GM23248 (cell line): ENCODE data around the gene CCDC171.

ENCODE experiments used
- EZH2 ChIP-seq: fragments of 200-600 bp; sonication (generic); IDR thresholded peaks from 2 replicates; pipeline ENCODE4 v1.6.1; 2018; ENCODE audit warnings: antibody characterized with exemption, mild to moderate bottlenecking; ENCODE audit not compliant: insufficient read depth, poor library complexity, severe bottlenecking
- EZH2phosphoT487 ChIP-seq: fragments of 200-600 bp; sonication (generic); IDR thresholded peaks from 2 replicates; pipeline ENCODE4 v1.6.1; 2018; ENCODE audit warnings: antibody characterized with exemption, moderate library complexity, mild to moderate bottlenecking, low read depth; ENCODE audit not compliant: insufficient read depth

- TF ChIP-seq EZH2phosphoT487, result no peak
- no peak for TF ChIP-seq EZH2
Observed at GRCh38 chr9:15837079-15837679, 284.3 kb downstream of the CCDC171 start.
